Stomach (tissue), 9 donors: ENCODE results near the gene INPP5K. TPM values are rescaled to one million over a fixed set of nuclear protein-coding genes. Genes with fewer than 3 reads are reported as not detected.

ENCODE experiments used
- DNase-seq, 2 donors: peaks; one replicate each; pipeline versions ENCODE4 v3.0.0 to v3.0.0-alpha.2; 2013 to 2019
- H3K27ac ChIP-seq, 5 donors: fragments of 200-600 bp in 4 of 5; sonication (generic) in 4 of 5; one replicate each; pipeline ENCODE4 v1.5.1; 2013 to 2019; ENCODE audit warnings: mild to moderate bottlenecking in 1 of 5, moderate library complexity in 1 of 5
- H3K27me3 ChIP-seq, 3 donors: fragments of 200-600 bp; sonication (generic); one replicate each; pipeline ENCODE4 v1.5.1; 2017 to 2019; ENCODE audit warnings: mixed run types in 1 of 3
- H3K36me3 ChIP-seq, 4 donors: fragments of 200-600 bp; sonication (generic); 1 replicate in 3 of 4; 2 replicates in 1 of 4; pipeline ENCODE4 v1.5.1; 2016 to 2019
- H3K4me1 ChIP-seq, 4 donors: fragments of 200-600 bp; sonication (generic); one replicate each; pipeline ENCODE4 v1.5.1; 2016 to 2019
- H3K4me3 ChIP-seq, 4 donors: fragments of 200-600 bp; sonication (generic) in 3 of 4; one replicate each; pipeline ENCODE4 v1.5.1; 2016 to 2019; ENCODE audit warnings: mild to moderate bottlenecking in 1 of 4
- H3K9me3 ChIP-seq, 4 donors: fragments of 200-600 bp; sonication (generic); one replicate each; pipeline ENCODE4 v1.5.1; 2016 to 2019
- CTCF ChIP-seq, 7 experiments: fragments of 450-650 bp in 4 of 7; fragments of 200-600 bp in 3 of 7; sonication (generic) in 3 of 7; IDR thresholded peaks; one replicate each; pipeline ENCODE4 v1.5.1; 2016 to 2019; ENCODE audit warnings: antibody characterized with exemption in 7 of 7, control low read depth in 2 of 7, mild to moderate bottlenecking in 1 of 7
- EP300 ChIP-seq: sonication (generic); formaldehyde crosslinking; IDR thresholded peaks from one replicate; pipeline ENCODE4 v1.6.1; 2017; ENCODE audit warnings: antibody characterized with exemption
- POLR2A ChIP-seq, 4 donors: fragments of 450-650 bp; IDR thresholded peaks; one replicate each; pipeline ENCODE4 v1.6.1; 2016; ENCODE audit warnings: antibody characterized with exemption in 4 of 4, control low read depth in 2 of 4, mild to moderate bottlenecking in 1 of 4, moderate library complexity in 1 of 4
- POLR2AphosphoS5 ChIP-seq, 3 donors: sonication (generic); formaldehyde crosslinking; IDR thresholded peaks; one replicate each; pipeline ENCODE4 v1.6.1; 2016; ENCODE audit warnings: antibody characterized with exemption in 3 of 3
- WGBS, 5 donors: extraction: QIAGEN DNeasy Blood & Tissue Kit in 3 of 5; methylation state at CpG; one replicate each; pipeline versions ENCODE4 v1.1.5 to v1.1.7; 2013 to 2018; 5-methylcytosine and 5-hydroxymethylcytosine counted together
- intact Hi-C: fragments of 100-400 bp; cut with DNase I; formaldehyde crosslinking; loops from one replicate; pipeline ENCODE4 v1.15.1; 2023; ENCODE audit warnings: low total_unique reads
- polyA plus RNA-seq, 3 donors: library from polyadenylated mRNA; stranded (reverse); fragments of 200-250 nt; gene quantifications; one replicate each; pipeline ENCODE4 v1.2.3, GENCODE V29; 2013
- total RNA-seq, 5 donors: library from RNA; depleted of rRNA; stranded (reverse); fragments of >200 nt; gene quantifications; one replicate each; pipeline versions ENCODE4 v1.1.0 to v1.2.3, GENCODE V29; 2014 to 2016
- donor health status: healthy with polysubstance abuse.
- donor health status: Bipolar disorder and iron deficiency.
- donor health status: healthy.

INPP5K gene
- total and polyA plus RNA-seq, 8 donors, result 22.9 to 97.6 (median 47.6) TPM

DNA sequence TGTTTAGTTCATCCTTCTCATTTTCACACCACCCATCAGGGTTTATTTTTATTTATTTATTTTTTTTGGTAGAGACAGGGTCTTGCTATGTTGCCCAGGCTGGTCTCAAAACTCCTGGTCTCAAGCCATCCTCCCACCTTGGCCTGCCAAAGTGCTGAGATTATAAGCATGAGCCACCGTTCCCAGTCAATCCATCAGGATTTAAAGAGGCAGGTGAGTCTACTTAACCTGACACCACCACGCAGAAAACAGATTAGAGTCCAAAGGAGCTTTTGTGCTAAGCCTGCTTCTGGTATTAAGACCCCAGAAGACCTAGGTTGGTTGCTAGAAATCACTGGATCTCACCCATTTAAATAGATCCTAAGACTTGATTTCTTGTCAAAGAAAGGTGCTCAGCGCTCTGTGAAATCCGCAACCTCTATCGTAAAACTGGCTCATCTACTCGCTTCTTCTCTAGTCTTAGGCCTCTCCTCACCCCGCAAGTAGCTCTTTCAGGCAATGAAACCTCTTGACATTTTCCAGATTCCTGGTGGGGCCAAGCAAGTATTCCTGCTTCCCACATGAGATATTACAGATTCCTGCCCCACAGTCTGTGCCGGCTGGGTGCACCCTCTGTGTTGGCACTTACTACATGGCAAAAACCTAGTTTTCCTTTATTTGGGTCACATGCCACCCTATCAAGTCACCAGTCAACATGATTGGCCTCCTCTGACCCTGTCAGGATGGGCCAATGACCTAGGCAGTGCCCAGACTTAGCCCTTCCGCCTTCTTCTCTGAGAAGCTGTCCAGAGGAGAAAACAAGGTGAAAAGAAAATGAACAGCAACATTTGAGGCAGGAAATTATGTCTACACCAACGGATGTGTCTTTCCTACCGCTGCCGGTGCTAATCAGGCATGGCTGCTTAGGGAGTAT is 37.2 kb upstream of the INPP5K start:
- no peaks in the 10 kb centered on the region for H3K9me3 ChIP-seq
- no peak overlapping the region for H3K4me3 ChIP-seq
- H3K27ac ChIP-seq, result peak overlapping the region in 1 of 5 donors; percentile 49
- intact Hi-C loops, result no loop called here
- peaks cover 26 to 76% (median 66%) of the 10 kb centered on the region in 4 donors for H3K36me3 ChIP-seq
- peaks cover 9 to 49% (median 38%) of the 10 kb centered on the region in 4 donors for H3K4me1 ChIP-seq
- no peak for TF ChIP-seq POLR2A (IDR thresholded peaks at IDR 0.05)
- DNase-seq, result no peak
- 81 to 94% (median 91%) methylated on average over 12 of the region's 12 CpGs for WGBS, 5 donors
- H3K27me3 ChIP-seq, result no peaks in the 10 kb centered on the region

GRCh38 chr17:1552932-1553331 is 36.5 kb upstream of the INPP5K start:
- TF ChIP-seq POLR2A (IDR thresholded peaks at IDR 0.05), result no peak
- no peak for TF ChIP-seq CTCF (IDR thresholded peaks at IDR 0.05)
- TF ChIP-seq POLR2AphosphoS5 (IDR thresholded peaks at IDR 0.05), result no peak
- no peak for TF ChIP-seq EP300
- H3K4me3 ChIP-seq, result no peak overlapping the region
- WGBS, 5 donors, result 82 to 93% (median 89%) methylated on average over 11 of the region's 11 CpGs
- peaks cover 9 to 43% (median 36%) of the 10 kb centered on the region in 4 donors for H3K4me1 ChIP-seq
- no peak overlapping the region for H3K27ac ChIP-seq
- intact Hi-C loops, result no loop called here
- no peaks in the 10 kb centered on the region for H3K27me3 ChIP-seq
- peaks cover 31 to 83% (median 72%) of the 10 kb centered on the region in 4 donors for H3K36me3 ChIP-seq
- H3K9me3 ChIP-seq, result no peaks in the 10 kb centered on the region
- DNase-seq, result no peak

DNA sequence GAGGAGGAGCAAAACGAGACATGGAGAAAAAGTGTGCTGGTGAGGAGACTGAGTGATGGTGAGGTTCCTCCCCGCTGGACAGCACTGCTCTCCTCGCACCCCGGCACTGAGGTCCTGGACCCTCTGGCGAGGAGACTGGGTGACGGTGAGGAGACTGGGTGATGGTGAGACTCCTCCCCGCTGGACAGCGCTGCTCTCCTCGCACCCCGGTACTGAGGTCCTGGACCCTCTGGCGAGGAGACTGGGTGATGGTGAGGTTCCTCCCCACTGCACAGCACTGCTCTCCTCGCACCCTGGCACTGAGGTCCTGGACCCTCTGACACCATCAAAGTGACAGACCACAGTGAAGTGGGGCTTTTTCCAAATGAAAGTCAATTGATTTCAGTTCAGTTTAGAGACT is 35.3 kb upstream of the INPP5K start:
- no peak for DNase-seq
- Histone ChIP-seq H3K27ac (no peak overlapping the region), H3K4me1 (peaks cover 9 to 32% (median 26%) of the 10 kb centered on the region in 4 donors), H3K27me3 (no peaks in the 10 kb centered on the region), H3K9me3 (no peaks in the 10 kb centered on the region), H3K4me3 (no peak overlapping the region), H3K36me3 (peaks cover 38 to 83% (median 78%) of the 10 kb centered on the region in 4 donors)
- intact Hi-C loops, result no loop called here
- WGBS, 5 donors, result 87 to 97% (median 93%) methylated on average over 12 of the region's 12 CpGs
- no peak for TF ChIP-seq CTCF (IDR thresholded peaks at IDR 0.05)
- TF ChIP-seq POLR2AphosphoS5 (IDR thresholded peaks at IDR 0.05), result no peak
- no peak for TF ChIP-seq POLR2A (IDR thresholded peaks at IDR 0.05)
- no peak for TF ChIP-seq EP300

DNA sequence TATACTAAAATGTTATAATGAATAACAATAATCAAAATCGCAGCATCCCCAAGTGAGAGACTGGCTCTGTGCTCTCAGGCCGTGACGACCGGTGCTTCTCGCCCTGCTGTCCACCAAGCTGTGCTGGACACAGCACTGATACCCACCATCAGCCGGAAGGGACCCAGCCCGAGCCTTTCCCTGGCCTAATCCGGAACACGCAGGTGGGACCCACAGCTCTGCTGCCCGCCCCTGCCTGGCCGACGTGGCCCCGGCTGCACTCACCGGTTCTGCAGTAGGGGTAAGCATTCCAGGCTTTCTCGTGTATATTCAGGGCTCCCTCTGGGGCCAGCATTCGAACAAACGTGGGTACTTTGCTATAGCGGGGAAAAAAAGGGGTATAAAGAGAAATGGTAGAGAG is 31.6 kb upstream of the INPP5K start:
- intact Hi-C loops, result no loop called here
- Histone ChIP-seq H3K27ac (no peak overlapping the region), H3K36me3 (peaks cover 46 to 100% (median 99%) of the 10 kb centered on the region in 4 donors), H3K9me3 (no peaks in the 10 kb centered on the region), H3K4me3 (no peak overlapping the region), H3K4me1 (no peaks in the 10 kb centered on the region), H3K27me3 (no peaks in the 10 kb centered on the region)
- 91 to 95% (median 93%) methylated on average over 18 of the region's 18 CpGs for WGBS, 5 donors
- DNase-seq, result no peak
- TF ChIP-seq POLR2A (IDR thresholded peaks at IDR 0.05), result no peak
- no peak for TF ChIP-seq EP300
- no peak for TF ChIP-seq POLR2AphosphoS5 (IDR thresholded peaks at IDR 0.05)
- TF ChIP-seq CTCF (IDR thresholded peaks at IDR 0.05), result no peak
